ENCODE results near the gene N4BP3.

DNA sequence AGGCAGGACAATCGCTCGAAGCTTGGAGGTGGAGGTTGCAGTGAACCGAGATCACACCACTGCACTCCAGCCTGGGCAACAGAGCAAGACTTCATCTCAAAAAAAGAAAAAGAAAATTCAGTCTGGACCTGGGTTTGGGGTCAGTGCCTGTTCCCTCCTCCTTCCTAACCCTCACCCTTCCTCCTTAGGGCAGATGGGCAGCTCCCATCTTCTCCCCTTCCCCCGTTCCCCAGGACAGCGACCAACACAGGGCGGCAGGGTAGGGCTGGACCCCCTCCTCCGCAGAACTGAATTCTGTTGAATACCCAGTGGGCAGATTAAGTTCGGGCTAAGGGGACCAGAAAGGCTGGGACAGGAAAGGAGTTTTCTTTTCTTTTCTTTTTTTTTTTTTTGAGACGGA is 16.0 kb downstream of the N4BP3 start:
- TF ChIP-seq POLR2A (IDR thresholded peaks at IDR 0.05) (no peak), EP300 (IDR thresholded peaks at IDR 0.05) (no peak)
- TF ChIP-seq, protein P1, sequence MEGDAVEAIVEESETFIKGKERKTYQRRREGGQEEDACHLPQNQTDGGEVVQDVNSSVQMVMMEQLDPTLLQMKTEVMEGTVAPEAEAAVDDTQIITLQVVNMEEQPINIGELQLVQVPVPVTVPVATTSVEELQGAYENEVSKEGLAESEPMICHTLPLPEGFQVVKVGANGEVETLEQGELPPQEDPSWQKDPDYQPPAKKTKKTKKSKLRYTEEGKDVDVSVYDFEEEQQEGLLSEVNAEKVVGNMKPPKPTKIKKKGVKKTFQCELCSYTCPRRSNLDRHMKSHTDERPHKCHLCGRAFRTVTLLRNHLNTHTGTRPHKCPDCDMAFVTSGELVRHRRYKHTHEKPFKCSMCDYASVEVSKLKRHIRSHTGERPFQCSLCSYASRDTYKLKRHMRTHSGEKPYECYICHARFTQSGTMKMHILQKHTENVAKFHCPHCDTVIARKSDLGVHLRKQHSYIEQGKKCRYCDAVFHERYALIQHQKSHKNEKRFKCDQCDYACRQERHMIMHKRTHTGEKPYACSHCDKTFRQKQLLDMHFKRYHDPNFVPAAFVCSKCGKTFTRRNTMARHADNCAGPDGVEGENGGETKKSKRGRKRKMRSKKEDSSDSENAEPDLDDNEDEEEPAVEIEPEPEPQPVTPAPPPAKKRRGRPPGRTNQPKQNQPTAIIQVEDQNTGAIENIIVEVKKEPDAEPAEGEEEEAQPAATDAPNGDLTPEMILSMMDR (IDR thresholded peaks at IDR 0.05), result no peak
